GM19324 (cell line): Measurements from ENCODE around the gene KIRREL3.

Source experiments
- ATAC-seq: cut with Tn5 transposase; IDR thresholded peaks from one replicate; pipeline ENCODE4 v1.9.1; 2021; ENCODE audit warnings: mild to moderate bottlenecking, moderate library complexity; ENCODE audit not compliant: unreplicated experiment, low FRiP score

The KIRREL3 gene

GRCh38 chr11:126723665-126724045 lies 276.9 kb downstream of the KIRREL3 start:
- no peak for ATAC-seq

GRCh38 chr11:126722956-126723664 lies 277.5 kb downstream of the KIRREL3 start:
- ATAC-seq, result no peak

- no peak for ATAC-seq
Observed at GRCh38 chr11:126722006-126722736, 278.4 kb downstream of the KIRREL3 start.

GRCh38 chr11:126720539-126721235 lies 279.9 kb downstream of the KIRREL3 start:
- no peak for ATAC-seq

- ATAC-seq, result no peak
Observed at GRCh38 chr11:126719740-126720139, 280.8 kb downstream of the KIRREL3 start.

- ATAC-seq, result no peak
Observed at GRCh38 chr11:126718276-126718675, 282.3 kb downstream of the KIRREL3 start.

GRCh38 chr11:126716456-126717083 lies 284.0 kb downstream of the KIRREL3 start:
- no peak for ATAC-seq

GRCh38 chr11:126713806-126714205 lies 286.8 kb downstream of the KIRREL3 start:
- ATAC-seq, result no peak

- no peak for ATAC-seq
Observed at GRCh38 chr11:126711977-126712625, 288.5 kb downstream of the KIRREL3 start.

GRCh38 chr11:126710804-126711399 lies 289.7 kb downstream of the KIRREL3 start:
- ATAC-seq, result no peak

GRCh38 chr11:126707498-126707897 lies 293.1 kb downstream of the KIRREL3 start:
- ATAC-seq, result no peak

GRCh38 chr11:126704096-126704495 lies 296.5 kb downstream of the KIRREL3 start:
- ATAC-seq, result no peak

GRCh38 chr11:126703662-126704061 lies 296.9 kb downstream of the KIRREL3 start:
- ATAC-seq, result no peak

GRCh38 chr11:126702987-126703386 lies 297.6 kb downstream of the KIRREL3 start:
- ATAC-seq, result no peak

GRCh38 chr11:126702165-126702720 lies 298.3 kb downstream of the KIRREL3 start:
- ATAC-seq, result no peak

GRCh38 chr11:126701520-126701897 lies 299.1 kb downstream of the KIRREL3 start:
- ATAC-seq, result no peak

GRCh38 chr11:126700768-126701519 lies 299.6 kb downstream of the KIRREL3 start:
- no peak for ATAC-seq

GRCh38 chr11:126698576-126698975 lies 302.0 kb downstream of the KIRREL3 start:
- no peak for ATAC-seq

GRCh38 chr11:126697936-126698335 lies 302.6 kb downstream of the KIRREL3 start:
- ATAC-seq, result no peak
